ENCODE measurements around the gene FBXL19. TPM values are rescaled to one million over a fixed set of nuclear protein-coding genes. Genes with fewer than 3 reads are reported as not detected.

The FBXL19 gene
- polyA plus RNA-seq, 6 donors from 2014 or later, result 0.21 to 0.48 (median 0.27) TPM; not detected in 2

DNA sequence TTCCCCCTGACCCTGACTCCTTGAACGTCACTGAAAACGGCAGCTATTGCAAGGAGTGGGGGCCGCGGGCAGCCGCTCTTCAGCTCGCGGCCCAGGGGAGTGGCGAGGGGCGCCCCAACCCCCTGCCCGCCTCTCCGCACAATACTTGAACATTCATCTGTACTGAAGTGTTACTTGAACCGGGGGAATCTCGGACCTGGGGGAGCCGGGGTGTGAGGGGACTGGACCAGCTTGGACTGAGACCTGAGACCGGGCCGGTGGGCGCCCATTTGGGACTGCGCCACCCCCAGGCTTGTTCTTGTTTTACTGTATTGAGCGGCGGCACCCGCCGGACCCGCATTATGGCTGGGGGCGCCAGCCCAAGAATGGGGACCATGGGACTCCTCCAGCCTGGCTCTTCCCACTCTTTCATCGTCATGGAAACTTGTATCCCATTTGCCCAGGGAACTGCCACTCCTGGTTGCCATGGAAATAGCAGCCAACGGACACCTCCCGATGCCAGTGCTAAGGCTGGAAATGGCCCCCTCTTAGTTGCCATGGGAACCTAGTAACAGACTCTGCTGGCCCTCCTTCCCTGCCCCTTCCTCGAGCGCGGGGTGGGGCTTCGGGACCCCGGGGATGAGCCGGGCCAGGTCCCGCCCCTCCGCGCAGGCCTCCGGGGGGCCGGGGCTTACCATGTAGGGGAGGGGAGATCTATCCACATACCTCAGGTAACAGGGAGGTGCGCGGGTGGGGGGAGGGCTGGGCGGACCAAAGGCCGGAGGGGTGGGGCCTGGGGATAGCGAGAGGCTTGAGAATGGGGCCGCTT lies 24.7 kb downstream of the FBXL19 start:
- Mint-ChIP-seq H3K27me3 (no peaks in the 10 kb centered on the region), H3K4me1 (peaks cover 21 to 30% (median 25%) of the 10 kb centered on the region in 3 donors), H3K9me3 (no peaks in the 10 kb centered on the region), H3K4me3 (peak overlapping the region; percentile 32 to 99 (median 93)), H3K27ac (peak overlapping the region in 3 of 6 donors; percentile 70 to 96 (median 86)), H3K36me3 (peaks cover 0 to 10% of the 10 kb centered on the region in 2 donors)
- DNase-seq (no peak), ATAC-seq (ENCODE audit: low read depth in 2 of 2) (peak; percentile 11 to 13)

DNA sequence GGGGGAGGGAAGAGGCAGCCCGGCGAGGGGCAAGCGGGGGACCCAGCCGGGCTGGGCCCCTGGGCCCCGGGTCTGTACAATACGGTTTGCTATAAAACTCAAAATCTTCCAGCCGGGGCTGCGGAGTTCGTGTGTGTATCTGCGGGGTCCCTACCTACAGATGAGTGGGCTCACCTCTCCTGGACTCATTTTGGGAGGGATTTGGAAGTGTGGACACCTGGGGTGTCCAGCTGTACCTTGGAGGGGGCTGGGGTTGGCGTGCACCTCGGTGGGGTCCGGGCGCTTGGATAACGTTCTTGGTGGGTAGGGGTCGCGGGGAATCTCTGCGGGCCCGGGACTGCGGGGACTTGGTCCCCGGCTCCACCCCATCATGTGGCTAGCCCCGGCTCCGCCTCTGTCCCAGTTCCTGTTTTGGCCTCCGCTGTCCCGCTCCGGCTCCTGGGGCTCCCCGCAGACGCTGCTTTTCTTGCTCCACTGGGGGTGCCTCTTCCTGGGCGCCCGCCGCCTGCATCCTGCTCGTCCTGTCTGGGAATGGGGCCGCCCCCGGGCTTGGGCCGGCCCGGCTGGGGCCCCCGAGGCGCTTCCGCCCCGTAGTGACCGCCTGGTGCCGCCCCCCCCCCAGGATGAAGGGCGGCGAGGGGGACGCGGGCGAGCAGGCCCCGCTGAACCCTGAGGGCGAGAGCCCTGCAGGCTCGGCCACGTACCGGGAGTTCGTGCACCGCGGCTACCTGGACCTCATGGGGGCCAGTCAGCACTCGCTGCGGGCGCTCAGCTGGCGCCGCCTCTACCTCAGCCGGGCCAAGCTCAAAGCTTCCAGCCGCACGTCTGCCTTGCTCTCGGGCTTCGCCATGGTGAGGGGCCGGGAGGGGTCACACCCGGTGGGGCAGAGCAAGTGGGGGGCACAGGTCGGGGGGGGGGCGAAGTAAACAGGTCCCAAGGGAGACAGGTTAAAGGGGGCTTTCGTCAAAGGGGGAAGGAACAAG lies 25.6 kb downstream of the FBXL19 start, which contains the start of gene ORAI3:
ORAI3 (plus strand) TSS at position 402 of the 983 bp plus-strand sequence; CDS start at position 624, 222 bp downstream.
- H3K9me3 Mint-ChIP-seq, result no peaks in the 10 kb centered on the region
- H3K4me3 Mint-ChIP-seq, result peak within 1 kb of the TSS; percentile 92 to 99 (median 96)
- peaks cover 21 to 36% (median 25%) of the 10 kb centered on the region in 3 donors for H3K4me1 Mint-ChIP-seq
- peak within 1 kb of the TSS; percentile 86 to 97 (median 96) for H3K27ac Mint-ChIP-seq
- DNase-seq (peak; percentile 73), ATAC-seq (ENCODE audit: low read depth in 2 of 2) (peak; percentile 86 to 87)
- no peaks in the 10 kb centered on the region for H3K27me3 Mint-ChIP-seq
- H3K36me3 Mint-ChIP-seq, result peaks cover 0 to 7% of the 10 kb centered on the region in 2 donors

DNA sequence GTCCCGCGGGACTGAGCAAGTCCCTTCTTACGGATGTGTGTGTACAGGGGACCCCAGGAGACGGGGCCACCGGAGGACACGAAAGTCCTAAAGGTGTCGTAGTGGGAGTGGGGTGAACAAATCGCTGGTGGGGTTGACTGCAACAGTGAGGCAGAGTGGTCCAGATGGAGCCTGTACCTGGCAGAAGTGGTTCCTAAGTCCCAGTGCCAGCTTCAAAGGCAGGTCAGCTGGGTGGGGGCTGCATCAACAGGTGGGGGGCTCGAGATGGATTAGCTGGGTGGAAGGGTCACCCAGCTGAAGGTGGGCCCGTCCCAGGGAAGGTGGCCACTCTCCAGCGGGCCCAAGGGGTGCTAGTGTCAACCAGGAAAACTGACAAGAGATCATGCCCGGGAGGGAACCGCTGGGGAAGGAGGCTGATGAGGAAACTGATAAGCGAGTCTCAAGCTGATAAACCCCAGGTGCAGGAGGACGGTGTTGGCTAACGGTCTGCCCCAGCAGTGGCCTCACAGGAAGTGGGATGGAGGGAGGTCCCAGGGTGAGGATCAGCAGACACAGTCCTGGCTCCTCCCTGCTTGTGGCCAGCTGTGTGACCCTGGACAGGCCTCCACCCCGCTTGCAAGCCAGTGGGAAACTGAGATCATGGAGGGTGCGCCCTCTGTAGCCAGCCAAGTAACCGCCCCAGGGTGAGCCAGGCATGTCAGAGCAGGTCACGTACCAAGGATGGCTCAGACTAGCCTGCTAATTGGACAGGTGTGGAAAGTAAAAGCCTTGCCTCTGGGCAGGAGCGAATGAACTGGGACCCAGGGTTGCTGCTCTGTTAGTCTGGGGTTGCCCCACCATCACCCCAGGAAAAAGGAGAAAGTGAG lies 26.5 kb downstream of the FBXL19 start:
- peak overlapping the region; percentile 86 to 97 (median 93) for H3K27ac Mint-ChIP-seq
- H3K27me3 Mint-ChIP-seq, result no peaks in the 10 kb centered on the region
- no peak for DNase-seq
- H3K36me3 Mint-ChIP-seq, result no peaks in the 10 kb centered on the region
- peak; percentile 42 to 43 for ATAC-seq (ENCODE audit: low read depth in 2 of 2)
- no peaks in the 10 kb centered on the region for H3K9me3 Mint-ChIP-seq
- peaks cover 21 to 36% (median 25%) of the 10 kb centered on the region in 3 donors for H3K4me1 Mint-ChIP-seq
- peak overlapping the region; percentile 92 to 99 (median 96) for H3K4me3 Mint-ChIP-seq

DNA sequence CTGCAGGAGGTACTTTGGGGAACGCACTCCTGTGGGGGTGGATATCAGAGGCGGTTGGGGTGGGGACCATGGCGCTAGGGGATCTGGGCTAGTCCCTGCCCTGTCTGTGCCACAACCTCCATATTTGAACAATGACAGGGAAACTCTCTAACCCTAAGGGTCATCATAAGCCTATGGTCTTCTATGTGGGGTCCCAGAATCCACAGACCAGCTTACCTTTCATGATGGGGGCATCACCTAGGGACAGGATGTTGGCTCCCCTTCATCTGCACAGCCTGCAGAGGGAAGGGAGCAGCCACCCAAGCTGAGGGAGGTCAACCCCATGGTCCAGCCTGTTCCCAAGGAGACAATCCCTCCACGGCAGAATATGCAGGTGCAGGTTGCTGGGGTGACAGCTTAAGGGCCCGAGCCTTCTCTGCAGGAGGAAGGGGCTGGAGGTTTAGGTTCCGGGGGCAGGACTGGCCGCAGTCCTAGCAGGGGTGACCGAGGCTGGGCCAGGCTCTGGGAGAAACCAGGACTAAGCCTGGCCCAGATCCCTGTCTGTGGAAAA lies 27.2 kb downstream of the FBXL19 start:
- Mint-ChIP-seq H3K27me3 (no peaks in the 10 kb centered on the region), H3K4me1 (peaks cover 21 to 36% (median 25%) of the 10 kb centered on the region in 3 donors), H3K27ac (peak overlapping the region in 4 of 6 donors; percentile 76 to 91 (median 88)), H3K4me3 (peak overlapping the region; percentile 92 to 99 (median 96)), H3K36me3 (no peaks in the 10 kb centered on the region), H3K9me3 (no peaks in the 10 kb centered on the region)
- ATAC-seq (ENCODE audit: low read depth in 2 of 2) (no peak), DNase-seq (no peak)

DNA sequence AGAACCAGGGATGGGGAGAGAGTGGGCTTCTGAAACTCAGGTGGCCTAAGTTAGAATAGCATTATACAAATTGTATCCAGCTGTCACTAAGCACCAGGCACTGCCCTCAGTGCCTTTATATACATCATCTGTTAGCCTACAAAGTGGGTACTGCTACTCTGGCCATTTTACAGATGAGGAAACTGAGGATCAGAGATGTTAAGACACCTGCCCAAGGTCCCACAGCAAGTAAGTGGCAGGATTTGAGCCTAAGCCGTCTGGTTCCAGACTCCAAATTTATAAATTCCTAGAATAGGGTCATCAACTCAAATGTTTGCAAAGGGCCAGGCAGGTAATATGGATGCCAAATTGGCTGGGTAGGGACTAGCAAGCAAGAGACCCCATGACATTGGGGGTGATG lies 27.8 kb downstream of the FBXL19 start:
- peaks cover 20 to 36% (median 25%) of the 10 kb centered on the region in 3 donors for H3K4me1 Mint-ChIP-seq
- no peaks in the 10 kb centered on the region for H3K9me3 Mint-ChIP-seq
- H3K27me3 Mint-ChIP-seq, result no peaks in the 10 kb centered on the region
- DNase-seq (no peak), ATAC-seq (ENCODE audit: low read depth in 2 of 2) (no peak)
- no peaks in the 10 kb centered on the region for H3K36me3 Mint-ChIP-seq
- peak overlapping the region in 5 of 8 donors; percentile 38 to 99 (median 71) for H3K4me3 Mint-ChIP-seq
- H3K27ac Mint-ChIP-seq, result peak overlapping the region in 1 of 6 donors; percentile 67

DNA sequence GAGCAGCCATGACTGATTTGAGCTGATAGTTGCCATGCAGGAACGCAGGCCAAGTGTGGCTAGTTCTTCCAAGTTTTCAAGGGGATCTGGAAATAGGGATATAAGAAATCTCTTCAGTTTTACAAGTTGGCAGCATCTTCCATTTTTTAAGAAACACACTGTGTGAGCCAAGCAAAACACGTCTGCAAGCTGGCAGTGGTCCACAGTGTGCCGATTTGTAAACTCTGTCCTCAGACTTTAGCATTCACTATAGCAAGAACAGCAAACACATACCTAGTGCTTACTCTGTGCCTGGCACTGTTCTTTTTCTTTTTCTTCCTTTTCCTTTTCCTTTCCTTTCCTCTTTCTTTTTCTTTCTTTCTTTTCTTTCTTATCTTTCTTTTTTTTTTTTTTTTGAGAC lies 28.4 kb downstream of the FBXL19 start:
- Mint-ChIP-seq H3K36me3 (no peaks in the 10 kb centered on the region), H3K9me3 (no peaks in the 10 kb centered on the region), H3K27me3 (no peaks in the 10 kb centered on the region), H3K4me1 (peaks cover 17 to 32% (median 25%) of the 10 kb centered on the region in 3 donors), H3K27ac (peak overlapping the region in 1 of 6 donors; percentile 49), H3K4me3 (peak overlapping the region in 4 of 8 donors; percentile 2 to 99 (median 58))
- ATAC-seq (ENCODE audit: low read depth in 2 of 2) (no peak), DNase-seq (no peak)

DNA sequence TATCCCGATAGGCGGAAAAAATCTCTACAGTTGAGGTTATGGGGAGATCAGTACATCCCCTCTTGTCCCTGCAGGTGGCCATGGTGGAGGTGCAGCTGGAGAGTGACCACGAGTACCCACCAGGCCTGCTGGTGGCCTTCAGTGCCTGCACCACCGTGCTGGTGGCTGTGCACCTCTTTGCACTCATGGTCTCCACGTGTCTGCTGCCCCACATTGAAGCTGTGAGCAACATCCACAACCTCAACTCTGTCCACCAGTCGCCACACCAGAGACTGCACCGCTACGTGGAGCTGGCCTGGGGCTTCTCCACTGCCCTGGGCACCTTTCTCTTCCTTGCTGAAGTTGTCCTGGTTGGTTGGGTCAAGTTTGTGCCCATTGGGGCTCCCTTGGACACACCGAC lies 29.7 kb downstream of the FBXL19 start:
- no peak for ATAC-seq (ENCODE audit: low read depth in 2 of 2)
- DNase-seq, result no peak
- H3K4me3 Mint-ChIP-seq, result peak overlapping the region in 1 of 8 donors; percentile 21
- no peaks in the 10 kb centered on the region for H3K36me3 Mint-ChIP-seq
- H3K27ac Mint-ChIP-seq, result peak overlapping the region in 1 of 6 donors; percentile 90
- no peaks in the 10 kb centered on the region for H3K27me3 Mint-ChIP-seq
- H3K9me3 Mint-ChIP-seq, result no peaks in the 10 kb centered on the region
- peaks cover 17 to 38% (median 25%) of the 10 kb centered on the region in 3 donors for H3K4me1 Mint-ChIP-seq

DNA sequence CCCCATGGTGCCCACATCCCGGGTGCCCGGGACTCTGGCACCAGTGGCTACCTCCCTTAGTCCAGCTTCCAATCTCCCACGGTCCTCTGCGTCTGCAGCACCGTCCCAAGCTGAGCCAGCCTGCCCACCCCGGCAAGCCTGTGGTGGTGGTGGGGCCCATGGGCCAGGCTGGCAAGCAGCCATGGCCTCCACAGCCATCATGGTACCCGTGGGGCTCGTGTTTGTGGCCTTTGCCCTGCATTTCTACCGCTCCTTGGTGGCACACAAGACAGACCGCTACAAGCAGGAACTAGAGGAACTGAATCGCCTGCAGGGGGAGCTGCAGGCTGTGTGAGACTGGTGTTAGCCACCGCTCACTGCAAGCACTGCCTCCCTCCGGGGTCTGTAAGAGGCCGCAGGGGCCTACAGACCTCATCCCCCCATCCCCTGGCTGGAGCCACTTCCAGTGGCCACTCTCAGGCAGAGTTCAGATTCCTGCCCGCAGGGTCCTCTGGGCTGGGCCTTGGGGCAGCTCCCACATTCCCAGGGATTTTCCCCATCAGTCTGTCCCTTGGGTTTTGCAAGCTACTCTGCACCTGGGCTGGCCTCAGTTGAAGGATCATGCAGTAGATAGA lies 30.2 kb downstream of the FBXL19 start:
- Mint-ChIP-seq H3K4me3 (peak overlapping the region in 2 of 8 donors; percentile 41 to 67), H3K27me3 (no peaks in the 10 kb centered on the region), H3K9me3 (no peaks in the 10 kb centered on the region), H3K36me3 (no peaks in the 10 kb centered on the region), H3K4me1 (peaks cover 22 to 42% (median 28%) of the 10 kb centered on the region in 3 donors), H3K27ac (peak overlapping the region in 2 of 6 donors; percentile 57 to 90)
- DNase-seq (peak; percentile 35), ATAC-seq (ENCODE audit: low read depth in 2 of 2) (no peak)

DNA sequence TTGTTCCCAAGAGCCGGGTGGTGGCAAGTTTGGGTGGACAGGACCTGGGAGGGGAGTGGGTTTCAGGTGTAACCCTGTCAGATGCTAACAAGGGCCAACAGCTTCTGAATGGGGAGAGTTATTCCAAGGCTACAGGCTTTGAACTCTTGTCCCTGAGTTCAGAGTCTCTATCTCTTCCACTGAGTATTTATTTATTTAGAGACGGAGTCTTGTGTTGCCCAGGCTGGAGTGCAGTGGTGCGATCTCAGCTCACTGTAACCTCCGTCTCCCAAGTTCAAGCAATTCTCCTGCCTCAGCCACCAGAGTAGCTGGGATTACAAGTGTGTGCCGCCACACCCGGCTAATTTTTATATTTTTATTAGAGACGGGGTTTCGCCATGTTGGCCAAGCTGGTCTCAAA lies 31.6 kb downstream of the FBXL19 start:
- peaks cover 24 to 47% (median 37%) of the 10 kb centered on the region in 3 donors for H3K4me1 Mint-ChIP-seq
- DNase-seq, result no peak
- peaks cover 5 to 6% of the 10 kb centered on the region in 2 donors for H3K36me3 Mint-ChIP-seq
- H3K27ac Mint-ChIP-seq, result peak overlapping the region in 2 of 6 donors; percentile 61 to 69
- H3K4me3 Mint-ChIP-seq, result peak overlapping the region in 3 of 8 donors; percentile 28 to 67 (median 62)
- no peaks in the 10 kb centered on the region for H3K27me3 Mint-ChIP-seq
- ATAC-seq (ENCODE audit: low read depth in 2 of 2), result no peak
- H3K9me3 Mint-ChIP-seq, result no peaks in the 10 kb centered on the region

DNA sequence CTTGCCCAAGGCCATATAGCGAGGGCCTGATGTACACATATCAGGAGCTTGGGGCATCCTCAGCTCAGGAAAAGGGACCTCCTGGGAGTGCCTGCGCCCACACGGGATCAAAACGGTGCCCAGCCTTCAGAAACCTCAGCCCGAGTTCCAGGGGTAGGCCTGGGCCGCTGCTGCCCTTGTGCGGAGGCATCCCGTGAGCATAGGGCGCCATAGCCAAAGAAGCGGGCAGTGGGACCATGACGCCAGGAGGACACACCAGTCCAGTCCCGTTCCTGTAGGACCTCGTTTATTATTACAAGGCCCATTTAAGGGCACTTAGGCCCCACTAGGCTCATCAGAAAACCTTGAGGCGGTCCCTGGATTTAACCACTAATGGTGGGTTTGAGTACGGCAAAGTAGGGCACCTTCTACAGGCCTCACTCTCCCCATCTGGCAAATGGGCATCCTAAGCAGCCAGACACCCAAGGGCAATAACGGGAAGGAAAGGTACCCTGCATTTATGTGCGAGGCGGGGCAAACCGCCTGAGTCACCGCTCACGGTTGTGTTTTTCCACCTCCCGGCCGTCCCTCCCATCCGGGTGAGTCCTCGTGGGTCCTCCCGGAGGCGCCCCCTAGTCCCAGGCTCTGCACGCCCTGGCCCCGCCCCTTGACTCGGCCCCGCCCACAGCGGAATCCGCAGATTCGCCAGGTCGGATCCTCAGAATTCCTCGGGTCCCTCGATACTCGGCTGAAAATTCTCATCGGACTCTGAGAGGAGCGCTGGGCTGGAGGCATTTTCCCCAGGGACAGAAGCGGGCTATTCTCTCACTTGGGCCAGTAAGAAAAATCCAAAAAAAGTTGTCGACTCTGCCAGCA lies 33.5 kb downstream of the FBXL19 start:
- peaks cover 20 to 36% (median 33%) of the 10 kb centered on the region in 3 donors for H3K4me1 Mint-ChIP-seq
- no peaks in the 10 kb centered on the region for H3K9me3 Mint-ChIP-seq
- H3K36me3 Mint-ChIP-seq, result peaks cover 11 to 12% of the 10 kb centered on the region in 2 donors
- H3K27me3 Mint-ChIP-seq, result no peaks in the 10 kb centered on the region
- H3K27ac Mint-ChIP-seq, result peak overlapping the region; percentile 95 to 99 (median 98)
- peak overlapping the region; percentile 89 to 99 (median 96) for H3K4me3 Mint-ChIP-seq
- DNase-seq (peak; percentile 66), ATAC-seq (ENCODE audit: low read depth in 2 of 2) (peak; percentile 49 to 50)
